Spleen (tissue), 7 donors: Measurements from ENCODE around the gene SV2C.

Experiments
- CTCF ChIP-seq, 11 experiments: fragments of 200-600 bp in 7 of 11; fragments of 450-650 bp in 4 of 11; sonication (generic) in 4 of 11; IDR thresholded peaks in 8 of 11; conservative IDR thresholded peaks in 3 of 11; 1 replicate in 7 of 11; 2 replicates in 4 of 11; pipeline versions ENCODE4 v1.4.0 to v1.8.0; 2016 to 2021; ENCODE audit warnings: antibody characterized with exemption in 11 of 11, inconsistent platforms in 4 of 11, mild to moderate bottlenecking in 1 of 11
- POLR2A ChIP-seq, 3 donors: fragments of 450-650 bp; IDR thresholded peaks; one replicate each; pipeline ENCODE4 v1.5.1; 2017; ENCODE audit warnings: antibody characterized with exemption in 3 of 3, mild to moderate bottlenecking in 1 of 3
- POLR2AphosphoS5 ChIP-seq, 3 donors: sonication (generic); formaldehyde crosslinking; IDR thresholded peaks; one replicate each; pipeline ENCODE4 v1.5.1; 2017; ENCODE audit warnings: antibody characterized with exemption in 3 of 3
- donor health status: DM: no; HTN: no; CAD: no; lungs with moderate emphysema.
- donor health status: DM: no; HTN: no; CAD: no.
- donor health status: DM: no; HTN: no; CAD: no.

- TF ChIP-seq POLR2A (IDR thresholded peaks at IDR 0.05) (no peak), POLR2AphosphoS5 (IDR thresholded peaks at IDR 0.05) (no peak), CTCF (IDR thresholded peaks at IDR 0.05 in 8 of 11, conservative IDR thresholded peaks at IDR 0.05 in 3 of 11) (no peak)
These were observed 138.1 kb downstream of the SV2C start for GRCh38 chr5:76221311-76221710.
